Kidney (tissue), 14 donors: ENCODE results near the gene GOLT1A. TPM values are rescaled to one million over a fixed set of nuclear protein-coding genes. Genes with fewer than 3 reads are reported as not detected.

Experiments used
- DNase-seq, 5 donors: peaks; one replicate each; pipeline ENCODE4 v3.0.0-alpha.2; 2013 to 2020
- FAIRE-seq: peaks from 2 replicates; lab custom pipeline; 2012; peaks lifted over from hg19 to GRCh38; lab: Jason Lieb, UNC
- H3K27ac ChIP-seq, 2 donors: one replicate each; pipeline ENCODE4 v1.7.0; 2013; ENCODE audit warnings: low read depth in 2 of 2, low read length in 2 of 2, inconsistent platforms in 1 of 2
- H3K27me3 ChIP-seq: one replicate; pipeline ENCODE4 v1.7.1; 2013; ENCODE audit warnings: low read length, inconsistent platforms; ENCODE audit not compliant: control insufficient read depth, insufficient read depth
- H3K36me3 ChIP-seq, 3 donors: one replicate each; pipeline versions ENCODE4 v1.7.0 to v1.7.1; 2013; ENCODE audit warnings: low read length in 3 of 3, control low read depth in 1 of 3, inconsistent platforms in 1 of 3; ENCODE audit not compliant: insufficient read depth in 3 of 3, control insufficient read depth in 2 of 3
- H3K4me1 ChIP-seq, 3 donors: one replicate each; pipeline versions ENCODE4 v1.7.0 to v1.7.1; 2013; ENCODE audit warnings: low read length in 3 of 3, inconsistent platforms in 1 of 3, low read depth in 1 of 3; ENCODE audit not compliant: control insufficient read depth in 2 of 3, insufficient read depth in 2 of 3
- H3K4me3 ChIP-seq, 3 donors: one replicate each; pipeline versions ENCODE4 v1.7.0 to v1.8.1; 2013; ENCODE audit warnings: low read length in 3 of 3, control low read depth in 1 of 3, inconsistent platforms in 1 of 3
- H3K9ac ChIP-seq, 3 donors: one replicate each; pipeline versions ENCODE4 v1.7.0 to v1.7.1; 2013; ENCODE audit warnings: low read length in 3 of 3, control low read depth in 1 of 3, inconsistent platforms in 1 of 3
- H3K9me3 ChIP-seq, 3 donors: one replicate each; pipeline versions ENCODE4 v1.7.0 to v1.7.1; 2013; ENCODE audit warnings: low read length in 3 of 3, control low read depth in 1 of 3, inconsistent platforms in 1 of 3; ENCODE audit not compliant: control insufficient read depth in 2 of 3, insufficient read depth in 1 of 3
- intact Hi-C: fragments of 100-400 bp; cut with DNase I; formaldehyde crosslinking; loops from one replicate; pipeline ENCODE4 v1.11.1; 2022
- polyA plus RNA-seq: library from polyadenylated mRNA; stranded (reverse); fragments of 350-450 nt; fragmentation: Illumina TruSeq; extraction: RNeasy Lipid Tissue Mini Kit (QIAGEN cat#74804); gene quantifications from one replicate; pipeline ENCODE4 v1.2.3, GENCODE V29; 2014; ENCODE audit warnings: low read depth, low replicate concordance; ENCODE audit not compliant: insufficient read depth
- total RNA-seq: library from RNA; stranded (reverse); fragmentation: NEBNext Ultra II Directional; extraction: Animal tissue kit (Norgen Biotek cat#: 25700); gene quantifications from one replicate; pipeline ENCODE4 v1.2.1, GENCODE V29; 2021
- TF ChIP-seq, protein P1 (sequence below): IDR thresholded peaks from 3 replicates; pipeline ENCODE4 v1.5.1; 2012; ENCODE audit warnings: mild to moderate bottlenecking, moderate library complexity, borderline replicate concordance; ENCODE audit not compliant: insufficient read depth; ENCODE audit errors: extremely low read depth
- donor health status: control.
- donor health status: control.
- donor health status: control.
- donor health status: control.
- donor health status: control.
- donor health status: DM: yes; HTN: yes; CAD: no.
- donor health status: Normal renal cell carcinoma (clear cell type).

GOLT1A gene
- total and polyA plus RNA-seq, 2 donors from 2014 or later, result 8.9 to 47.7 TPM

DNA sequence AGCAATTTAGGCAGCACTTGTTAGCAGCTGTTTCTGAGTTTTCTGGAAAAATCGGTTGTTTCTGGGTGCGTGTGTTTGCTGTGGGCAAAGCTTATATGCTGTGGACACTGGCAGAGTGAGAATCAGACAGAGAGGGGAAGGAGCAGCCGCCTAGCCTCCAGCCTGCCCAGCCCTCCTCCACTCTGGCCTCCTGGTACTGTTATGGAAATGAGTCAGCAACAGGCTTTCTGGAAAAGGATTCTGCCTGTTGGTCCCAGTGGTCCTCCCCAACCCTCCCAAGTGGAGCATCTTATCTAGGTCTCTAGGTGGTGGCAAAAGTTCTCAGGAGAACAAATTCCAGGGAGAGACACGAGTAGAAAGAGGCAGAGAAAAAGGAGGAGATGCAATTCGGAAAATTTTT is 42.2 kb upstream of the GOLT1A start:
- no peak for FAIRE-seq
- TF ChIP-seq, protein P1, sequence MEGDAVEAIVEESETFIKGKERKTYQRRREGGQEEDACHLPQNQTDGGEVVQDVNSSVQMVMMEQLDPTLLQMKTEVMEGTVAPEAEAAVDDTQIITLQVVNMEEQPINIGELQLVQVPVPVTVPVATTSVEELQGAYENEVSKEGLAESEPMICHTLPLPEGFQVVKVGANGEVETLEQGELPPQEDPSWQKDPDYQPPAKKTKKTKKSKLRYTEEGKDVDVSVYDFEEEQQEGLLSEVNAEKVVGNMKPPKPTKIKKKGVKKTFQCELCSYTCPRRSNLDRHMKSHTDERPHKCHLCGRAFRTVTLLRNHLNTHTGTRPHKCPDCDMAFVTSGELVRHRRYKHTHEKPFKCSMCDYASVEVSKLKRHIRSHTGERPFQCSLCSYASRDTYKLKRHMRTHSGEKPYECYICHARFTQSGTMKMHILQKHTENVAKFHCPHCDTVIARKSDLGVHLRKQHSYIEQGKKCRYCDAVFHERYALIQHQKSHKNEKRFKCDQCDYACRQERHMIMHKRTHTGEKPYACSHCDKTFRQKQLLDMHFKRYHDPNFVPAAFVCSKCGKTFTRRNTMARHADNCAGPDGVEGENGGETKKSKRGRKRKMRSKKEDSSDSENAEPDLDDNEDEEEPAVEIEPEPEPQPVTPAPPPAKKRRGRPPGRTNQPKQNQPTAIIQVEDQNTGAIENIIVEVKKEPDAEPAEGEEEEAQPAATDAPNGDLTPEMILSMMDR, result no peak
- peak overlapping the region in 1 of 3 donors; percentile 31 for H3K9ac ChIP-seq
- H3K27ac ChIP-seq, result peak overlapping the region; percentile 1 to 76
- DNase-seq, result no peak
- H3K27me3 ChIP-seq, result no peaks in the 10 kb centered on the region
- peaks cover 2 to 42% (median 18%) of the 10 kb centered on the region in 3 donors for H3K36me3 ChIP-seq
- H3K9me3 ChIP-seq, result no peaks in the 10 kb centered on the region
- intact Hi-C loops, result no loop called here
- H3K4me1 ChIP-seq, result peaks cover 0 to 20% (median 13%) of the 10 kb centered on the region in 3 donors
- H3K4me3 ChIP-seq, result no peak overlapping the region

DNA sequence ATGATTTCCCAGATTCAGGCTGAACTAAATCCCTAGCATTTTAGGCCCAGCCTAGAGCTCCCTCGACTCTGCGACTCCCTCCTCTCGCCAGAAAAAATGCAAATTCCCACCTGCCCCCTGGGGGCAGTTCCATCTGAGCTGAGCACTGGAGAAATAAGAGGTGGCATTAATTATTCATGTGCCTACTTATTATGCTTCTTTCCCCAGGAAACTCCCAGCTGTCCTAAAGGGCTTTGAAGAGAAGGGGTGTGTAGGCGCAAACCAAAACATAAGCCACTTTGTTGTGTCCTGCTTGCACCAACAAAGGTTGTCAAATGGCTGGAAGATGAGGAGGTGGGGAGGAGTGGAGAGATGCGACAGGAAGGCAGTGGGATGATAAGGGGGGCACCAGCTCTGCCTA is 41.4 kb upstream of the GOLT1A start:
- H3K27ac ChIP-seq, result peak overlapping the region; percentile 1 to 76
- intact Hi-C loops, result no loop called here
- H3K36me3 ChIP-seq, result peaks cover 4 to 43% (median 13%) of the 10 kb centered on the region in 3 donors
- H3K4me1 ChIP-seq, result peaks cover 0 to 15% (median 12%) of the 10 kb centered on the region in 3 donors
- FAIRE-seq (no peak), DNase-seq (peak in 3 of 5 donors; percentile 60 to 74 (median 73))
- H3K4me3 ChIP-seq, result no peak overlapping the region
- no peaks in the 10 kb centered on the region for H3K9me3 ChIP-seq
- TF ChIP-seq, protein P1, result no peak
- H3K27me3 ChIP-seq, result no peaks in the 10 kb centered on the region
- H3K9ac ChIP-seq, result peak overlapping the region in 1 of 3 donors; percentile 31

DNA sequence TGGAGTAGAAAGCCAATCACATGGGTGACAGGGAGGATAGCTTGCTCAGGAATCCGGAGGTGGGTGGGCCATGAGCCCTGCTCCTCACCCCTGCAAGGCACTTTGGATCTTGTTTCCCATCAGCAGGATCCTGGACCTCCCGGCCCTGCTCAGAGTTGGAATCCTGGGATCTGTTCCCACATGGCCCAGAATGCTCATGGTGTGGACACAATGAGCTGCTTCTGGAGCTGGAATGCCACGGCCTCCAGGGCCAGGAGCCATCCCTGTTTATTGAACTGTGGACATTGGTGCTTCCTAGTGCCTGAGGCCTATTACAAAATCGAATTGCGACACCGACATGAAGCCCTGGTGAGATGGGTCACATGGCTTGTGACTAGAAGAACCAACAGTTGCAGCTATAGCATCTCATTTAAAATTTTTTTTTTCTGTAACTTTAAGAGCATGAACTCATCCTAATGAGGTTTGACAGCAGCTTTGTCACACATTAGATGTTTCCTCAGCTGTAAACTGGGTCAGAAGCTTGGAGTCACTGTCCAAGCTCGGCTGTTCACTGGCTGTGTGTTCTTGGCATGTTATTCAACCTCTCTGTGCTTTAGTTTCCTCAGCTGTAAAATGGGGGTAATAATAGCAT is 40.4 kb upstream of the GOLT1A start:
- intact Hi-C loops, result no loop called here
- Histone ChIP-seq H3K27me3 (no peaks in the 10 kb centered on the region), H3K27ac (peak overlapping the region in 1 of 2 donors; percentile 11), H3K4me1 (peaks cover 0 to 15% (median 12%) of the 10 kb centered on the region in 3 donors), H3K9me3 (no peaks in the 10 kb centered on the region), H3K4me3 (no peak overlapping the region), H3K9ac (peak overlapping the region in 1 of 3 donors; percentile 8), H3K36me3 (peaks cover 7 to 43% (median 11%) of the 10 kb centered on the region in 3 donors)
- FAIRE-seq, result no peak
- TF ChIP-seq, protein P1, result no peak
- peak in 1 of 5 donors; percentile 86 for DNase-seq
